Stimulated activated CD4-positive, alpha-beta T cell treated with anti-CD3 and anti-CD28 coated beads, Interleukin-2, amount 100 ng/mL, for 48 hours (primary cell): Measurements from ENCODE around the gene NR2F6.
"Not testable (repeated sequence)": the region's sequence is repeated elsewhere in the genome, so short reads cannot be mapped to it uniquely, and the experiment has no call there.

Source experiments
- DNase-seq, 2 donors: peaks; one replicate each; pipeline ENCODE4 v3.0.0-alpha.2; 2020

Gene NR2F6

GRCh38 chr19:17245535-17245984 lies at the start of gene NR2F6:
Gene NR2F6, minus strand, starts transcription at chr19:17245919. Its CDS starts 699 bp downstream, at chr19:17245220.
- no peak for DNase-seq

GRCh38 chr19:17294051-17294891 lies 48.6 kb upstream of the NR2F6 start:
- peak; percentile 54 to 73 for DNase-seq

- DNase-seq = no peak
Measured at GRCh38 chr19:17293605-17294004, 47.9 kb upstream of the NR2F6 start.

GRCh38 chr19:17292301-17293074 lies 46.8 kb upstream of the NR2F6 start:
- peak; percentile 77 to 87 for DNase-seq

DNA sequence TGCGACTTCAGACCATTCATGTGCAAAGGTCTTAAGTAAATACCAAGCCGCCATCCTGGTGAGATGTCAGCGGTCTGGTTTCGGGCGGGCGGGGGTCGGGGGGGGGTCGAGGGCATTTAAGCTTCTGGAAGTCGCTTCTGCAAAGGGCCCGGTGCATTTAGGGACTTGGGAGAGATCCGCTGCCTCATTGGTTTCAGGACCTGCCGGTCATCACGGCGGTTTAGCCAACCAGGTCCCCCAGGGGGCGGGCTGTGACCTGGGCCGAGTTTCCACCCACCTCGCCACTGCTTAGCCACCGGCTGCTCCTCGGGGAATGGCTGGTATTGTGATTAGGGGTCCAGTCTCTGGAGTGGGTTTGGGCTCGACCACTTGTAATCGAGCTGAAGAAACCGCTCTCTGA lies 43.8 kb upstream of the NR2F6 start:
- DNase-seq = peak; percentile 49 to 55

- DNase-seq = no peak
Measured at GRCh38 chr19:17286752-17287151, 41.0 kb upstream of the NR2F6 start.

DNA sequence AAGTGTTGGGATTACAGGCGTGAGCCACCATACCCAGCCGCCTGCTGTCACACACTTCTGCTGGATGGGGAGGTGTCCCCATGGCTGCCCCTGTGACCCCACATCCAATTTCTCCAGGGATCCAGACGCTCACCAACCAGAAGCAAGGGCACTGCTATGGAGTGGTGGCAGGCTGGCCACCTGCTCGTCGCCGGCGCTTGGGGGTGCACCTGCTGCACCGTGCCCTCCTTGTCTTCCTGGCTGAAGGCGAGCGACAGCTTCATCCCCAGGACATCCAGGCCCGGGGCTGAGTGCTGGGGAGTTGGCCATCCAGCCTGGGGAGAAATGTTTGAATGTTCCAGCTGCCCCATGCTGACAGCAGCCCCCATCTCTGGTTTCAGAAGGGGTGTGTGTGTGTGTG lies 40.5 kb upstream of the NR2F6 start:
- no peak for DNase-seq

DNA sequence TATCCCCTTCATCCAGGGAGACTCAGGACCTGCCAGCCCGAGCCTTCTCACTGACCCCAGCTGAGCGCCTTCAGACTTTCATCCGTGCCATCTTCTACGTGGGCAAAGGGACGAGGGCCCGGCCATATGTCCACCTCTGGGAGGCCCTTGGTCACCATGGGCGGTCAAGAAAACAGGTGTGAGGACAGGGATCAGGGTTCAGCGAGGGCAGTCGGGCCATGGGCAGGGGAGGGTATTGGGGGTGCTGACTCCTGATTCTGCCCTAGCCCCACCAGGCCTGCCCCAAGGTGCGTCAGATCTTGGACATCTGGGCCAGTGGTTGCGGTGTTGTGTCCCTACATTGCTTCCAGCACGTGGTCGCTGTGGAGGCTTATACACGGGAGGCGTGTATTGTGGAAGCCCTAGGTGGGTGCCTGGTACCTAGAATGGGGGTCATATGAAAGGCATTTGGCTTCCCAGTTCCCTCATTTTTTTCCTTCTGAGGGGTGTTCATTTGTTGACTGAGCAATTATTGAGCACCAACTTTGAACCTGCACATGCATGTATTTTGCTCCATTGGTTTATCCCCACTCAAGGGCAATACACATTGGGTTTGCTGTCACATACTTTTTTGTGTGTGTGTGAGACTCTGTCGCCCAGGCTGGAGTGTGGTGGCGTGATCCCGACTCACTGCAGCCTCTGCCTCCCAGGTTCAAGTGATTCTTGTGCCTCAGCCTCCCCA lies 39.9 kb upstream of the NR2F6 start:
- no peak for DNase-seq

DNA sequence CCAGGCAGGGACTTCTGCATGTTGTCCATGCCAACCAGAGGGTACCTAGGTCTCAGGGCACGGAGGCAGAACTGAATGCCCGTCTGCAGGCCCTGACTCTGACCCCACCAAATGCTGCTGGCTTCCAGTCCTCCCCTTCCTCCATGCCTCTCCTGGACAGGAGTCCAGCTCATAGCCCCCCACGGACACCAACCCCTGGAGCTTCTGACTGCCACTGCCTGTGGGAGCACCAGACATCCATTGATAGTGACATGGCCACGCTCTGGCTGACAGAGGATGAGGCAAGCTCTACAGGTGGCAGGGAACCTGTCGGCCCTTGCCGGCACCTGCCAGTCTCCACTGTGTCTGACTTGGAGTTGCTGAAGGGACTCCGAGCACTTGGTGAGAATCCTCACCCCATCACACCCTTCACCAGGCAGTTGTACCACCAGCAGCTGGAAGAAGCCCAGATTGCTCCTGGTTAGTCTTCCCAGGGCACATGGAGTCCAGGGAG lies 37.8 kb upstream of the NR2F6 start:
- no peak for DNase-seq

GRCh38 chr19:17282488-17283125 lies 36.9 kb upstream of the NR2F6 start:
- DNase-seq = peak; percentile 79 to 82

DNA sequence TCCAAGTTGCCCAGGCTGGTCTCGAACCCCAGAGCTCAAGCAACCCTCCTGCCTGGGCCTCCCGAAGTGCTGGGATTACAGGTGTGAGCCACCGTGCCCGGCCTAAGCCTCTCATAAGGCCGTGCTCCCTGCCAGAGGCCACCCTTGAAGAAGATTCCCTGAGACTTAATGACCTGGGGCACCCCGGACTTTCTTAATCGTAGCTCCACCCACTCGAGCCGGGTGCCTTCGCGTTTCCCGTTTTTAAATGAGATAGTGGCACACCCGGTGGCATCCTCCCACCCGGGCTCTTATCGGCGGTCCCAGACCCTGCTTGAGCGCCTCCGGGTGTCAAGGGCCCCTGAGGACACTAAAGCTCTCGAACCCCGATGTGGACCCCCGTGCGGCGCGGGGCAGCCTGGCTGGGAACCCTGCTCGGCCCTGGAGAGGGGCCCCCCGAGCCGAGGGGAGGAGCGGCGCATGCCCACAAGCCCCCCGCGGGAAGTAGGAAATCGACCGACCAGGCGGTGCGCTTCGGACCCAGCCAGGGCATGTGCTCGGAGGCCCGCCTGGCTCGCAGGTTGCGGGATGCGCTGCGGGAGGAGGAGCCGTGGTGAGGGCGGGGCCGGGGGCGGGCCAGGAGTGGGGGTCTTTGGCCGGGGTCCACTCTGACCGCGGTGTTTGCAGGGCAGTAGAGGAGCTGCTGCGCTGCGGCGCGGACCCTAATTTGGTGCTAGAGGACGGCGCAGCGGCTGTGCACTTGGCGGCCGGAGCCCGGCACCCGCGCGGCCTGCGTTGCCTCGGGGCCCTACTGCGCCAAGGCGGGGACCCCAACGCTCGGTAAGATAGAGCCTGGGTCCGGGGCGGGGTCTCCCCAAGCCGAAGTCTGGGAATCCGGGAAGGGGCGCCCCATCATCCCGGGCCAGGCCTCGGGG lies 35.9 kb upstream of the NR2F6 start, which contains the start of gene ANKLE1:
Gene ANKLE1, plus strand, starts transcription at position 511 of the 914 bp plus-strand sequence. Its CDS starts 20 bp downstream, at position 531.
- DNase-seq = no peak

DNA sequence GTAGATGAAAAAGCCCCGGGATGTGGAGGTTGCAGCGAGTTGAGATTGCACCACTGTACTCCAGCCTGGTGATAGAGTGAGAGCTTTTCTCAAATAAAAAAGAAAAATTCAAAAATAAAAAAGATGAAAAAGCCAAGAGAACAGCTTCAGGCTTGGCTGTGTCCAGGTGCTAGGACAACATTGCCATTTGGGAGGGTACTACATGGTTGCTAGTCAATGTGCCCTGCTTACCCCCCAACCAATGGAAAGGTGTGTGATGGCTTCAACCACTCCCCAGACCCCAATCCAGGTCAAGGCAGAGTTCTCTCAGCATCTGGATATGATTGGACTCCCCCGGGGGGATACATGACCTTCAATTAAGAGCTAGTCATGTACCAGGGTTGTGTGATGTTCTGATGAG lies 33.7 kb upstream of the NR2F6 start:
- no peak for DNase-seq

DNA sequence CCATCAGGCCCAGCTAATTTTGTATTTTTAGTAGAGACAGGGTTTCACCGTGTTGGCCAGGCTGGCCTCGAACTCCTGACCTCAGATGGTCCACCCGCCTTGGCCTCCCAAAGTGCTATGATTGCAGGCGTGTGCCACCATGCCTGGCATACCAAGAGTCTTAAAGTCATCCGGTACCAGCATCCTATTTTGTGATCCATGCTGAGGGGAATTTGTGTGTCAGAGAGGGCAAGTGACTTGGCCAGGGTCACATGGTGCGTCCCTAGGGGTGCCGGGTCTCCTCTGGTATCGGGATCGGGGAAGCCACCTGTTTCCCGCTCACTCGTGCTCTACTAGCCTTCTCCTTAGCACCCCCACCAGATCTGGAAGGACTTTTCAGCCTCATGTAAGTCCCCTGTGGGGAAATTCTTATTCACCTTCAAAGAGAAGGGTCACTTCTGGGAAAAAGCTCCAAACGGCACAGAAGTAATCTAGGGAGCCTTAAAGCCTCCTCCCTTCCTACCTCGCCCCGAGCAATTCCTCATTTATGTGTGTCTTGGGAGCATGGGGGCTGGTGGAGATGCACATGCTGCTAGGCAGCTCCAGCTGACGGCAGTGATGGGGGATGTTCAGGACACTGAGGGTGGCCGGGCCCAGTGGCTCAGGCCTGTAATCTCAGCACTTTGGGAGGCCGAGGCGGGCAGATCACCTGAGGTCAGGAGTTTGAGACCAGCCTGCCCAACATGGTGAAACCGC lies 29.9 kb upstream of the NR2F6 start:
- no peak for DNase-seq

DNA sequence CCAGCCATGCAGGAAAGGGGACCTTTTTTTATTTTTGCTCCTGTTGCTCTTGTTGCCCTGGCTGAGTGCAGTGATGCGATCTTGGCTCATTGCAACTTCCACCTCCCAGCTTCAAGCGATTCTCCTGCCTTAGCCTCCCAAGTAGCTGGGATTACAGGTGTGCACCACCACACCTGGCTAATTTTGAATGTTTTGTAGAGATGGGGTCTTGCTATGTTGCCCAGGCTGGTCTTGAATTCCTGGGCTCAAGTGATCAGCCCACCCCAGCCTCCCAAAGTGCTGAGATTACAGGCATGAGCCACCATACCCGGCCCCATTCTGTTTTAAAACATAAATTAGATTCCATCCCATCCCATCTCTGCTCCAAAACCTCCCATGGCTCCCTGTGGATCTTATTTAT lies 29.2 kb upstream of the NR2F6 start:
- DNase-seq = not testable (repeated sequence)

GRCh38 chr19:17268754-17269153 lies 23.0 kb upstream of the NR2F6 start:
- DNase-seq = no peak

- DNase-seq = peak; percentile 85 to 90
Measured at GRCh38 chr19:17266975-17267788, 21.5 kb upstream of the NR2F6 start, which contains the start of gene BABAM1. Gene BABAM1, plus strand, starts transcription at chr19:17267443. Its CDS starts 1,364 bp downstream, at chr19:17268807.

- no peak for DNase-seq
Measured at GRCh38 chr19:17266589-17266974, 20.9 kb upstream of the NR2F6 start.

GRCh38 chr19:17266026-17266425 lies 20.3 kb upstream of the NR2F6 start:
- DNase-seq = no peak

- DNase-seq = no peak
Measured at GRCh38 chr19:17264641-17264979, 18.9 kb upstream of the NR2F6 start, which contains the start of gene USHBP1. Gene USHBP1, minus strand, starts transcription at chr19:17264745. Its CDS starts 446 bp downstream, at chr19:17264299.
